ENCODE results near the gene WBP1. TPM values are rescaled to one million over a fixed set of nuclear protein-coding genes. Genes with fewer than 3 reads are reported as not detected.
A peak's percentile ranks its signal among the peaks of the same experiment; 100 is the strongest.

The WBP1 gene
- total and polyA plus RNA-seq, 10 of the 15 experiments (the other 5 are each of a cell fraction or from before 2014, with no cell fraction given): 4.2 to 76.8 (median 43.8) TPM

DNA sequence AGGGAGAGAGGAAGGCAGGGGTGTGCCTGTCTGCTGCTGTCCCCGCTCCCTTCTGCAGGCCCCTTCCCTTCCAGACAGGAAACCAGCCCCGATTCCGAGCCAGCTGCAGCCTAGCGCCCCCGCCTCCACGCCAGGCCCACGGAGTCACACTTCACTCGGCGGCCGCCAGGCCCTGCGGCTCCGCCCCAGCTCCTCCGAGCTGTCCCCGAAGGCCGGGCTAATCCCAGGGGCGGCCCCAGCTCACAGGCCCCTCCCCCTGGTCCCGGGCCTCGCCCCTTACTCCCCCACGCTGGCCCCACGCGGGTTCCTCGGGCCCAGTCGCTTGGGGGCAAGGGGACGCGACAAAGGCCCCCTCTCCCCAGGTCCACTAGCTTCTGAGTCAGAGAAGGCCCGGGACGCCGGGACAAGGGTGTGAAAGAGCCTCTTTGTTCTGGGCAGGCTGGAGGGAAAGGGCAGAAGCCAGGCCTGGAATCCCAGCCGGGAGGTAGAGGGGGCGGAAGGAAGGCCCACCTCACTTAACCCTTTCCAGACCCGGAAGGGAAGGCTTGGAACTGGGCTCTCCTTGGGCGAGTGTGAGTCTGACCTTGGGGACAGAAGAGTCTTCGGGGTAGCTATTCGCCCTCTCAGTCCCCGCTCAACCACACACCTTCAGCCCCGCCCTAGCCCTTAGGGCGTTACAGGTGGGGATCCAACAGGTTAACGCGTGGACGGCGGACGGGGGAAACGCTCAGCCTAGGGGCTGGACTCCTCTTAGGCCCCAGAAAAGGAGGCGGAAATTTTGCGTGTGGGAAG lies 17.7 kb upstream of the WBP1 start (continued):
- TF ChIP-seq, protein P1, sequence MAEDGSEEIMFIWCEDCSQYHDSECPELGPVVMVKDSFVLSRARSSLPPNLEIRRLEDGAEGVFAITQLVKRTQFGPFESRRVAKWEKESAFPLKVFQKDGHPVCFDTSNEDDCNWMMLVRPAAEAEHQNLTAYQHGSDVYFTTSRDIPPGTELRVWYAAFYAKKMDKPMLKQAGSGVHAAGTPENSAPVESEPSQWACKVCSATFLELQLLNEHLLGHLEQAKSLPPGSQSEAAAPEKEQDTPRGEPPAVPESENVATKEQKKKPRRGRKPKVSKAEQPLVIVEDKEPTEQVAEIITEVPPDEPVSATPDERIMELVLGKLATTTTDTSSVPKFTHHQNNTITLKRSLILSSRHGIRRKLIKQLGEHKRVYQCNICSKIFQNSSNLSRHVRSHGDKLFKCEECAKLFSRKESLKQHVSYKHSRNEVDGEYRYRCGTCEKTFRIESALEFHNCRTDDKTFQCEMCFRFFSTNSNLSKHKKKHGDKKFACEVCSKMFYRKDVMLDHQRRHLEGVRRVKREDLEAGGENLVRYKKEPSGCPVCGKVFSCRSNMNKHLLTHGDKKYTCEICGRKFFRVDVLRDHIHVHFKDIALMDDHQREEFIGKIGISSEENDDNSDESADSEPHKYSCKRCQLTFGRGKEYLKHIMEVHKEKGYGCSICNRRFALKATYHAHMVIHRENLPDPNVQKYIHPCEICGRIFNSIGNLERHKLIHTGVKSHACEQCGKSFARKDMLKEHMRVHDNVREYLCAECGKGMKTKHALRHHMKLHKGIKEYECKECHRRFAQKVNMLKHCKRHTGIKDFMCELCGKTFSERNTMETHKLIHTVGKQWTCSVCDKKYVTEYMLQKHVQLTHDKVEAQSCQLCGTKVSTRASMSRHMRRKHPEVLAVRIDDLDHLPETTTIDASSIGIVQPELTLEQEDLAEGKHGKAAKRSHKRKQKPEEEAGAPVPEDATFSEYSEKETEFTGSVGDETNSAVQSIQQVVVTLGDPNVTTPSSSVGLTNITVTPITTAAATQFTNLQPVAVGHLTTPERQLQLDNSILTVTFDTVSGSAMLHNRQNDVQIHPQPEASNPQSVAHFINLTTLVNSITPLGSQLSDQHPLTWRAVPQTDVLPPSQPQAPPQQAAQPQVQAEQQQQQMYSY (CRISPR knock-in tag; IDR thresholded peaks at IDR 0.05): no peak
- TF ChIP-seq, protein P2, sequence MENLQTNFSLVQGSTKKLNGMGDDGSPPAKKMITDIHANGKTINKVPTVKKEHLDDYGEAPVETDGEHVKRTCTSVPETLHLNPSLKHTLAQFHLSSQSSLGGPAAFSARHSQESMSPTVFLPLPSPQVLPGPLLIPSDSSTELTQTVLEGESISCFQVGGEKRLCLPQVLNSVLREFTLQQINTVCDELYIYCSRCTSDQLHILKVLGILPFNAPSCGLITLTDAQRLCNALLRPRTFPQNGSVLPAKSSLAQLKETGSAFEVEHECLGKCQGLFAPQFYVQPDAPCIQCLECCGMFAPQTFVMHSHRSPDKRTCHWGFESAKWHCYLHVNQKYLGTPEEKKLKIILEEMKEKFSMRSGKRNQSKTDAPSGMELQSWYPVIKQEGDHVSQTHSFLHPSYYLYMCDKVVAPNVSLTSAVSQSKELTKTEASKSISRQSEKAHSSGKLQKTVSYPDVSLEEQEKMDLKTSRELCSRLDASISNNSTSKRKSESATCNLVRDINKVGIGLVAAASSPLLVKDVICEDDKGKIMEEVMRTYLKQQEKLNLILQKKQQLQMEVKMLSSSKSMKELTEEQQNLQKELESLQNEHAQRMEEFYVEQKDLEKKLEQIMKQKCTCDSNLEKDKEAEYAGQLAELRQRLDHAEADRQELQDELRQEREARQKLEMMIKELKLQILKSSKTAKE (IDR thresholded peaks at IDR 0.05; ENCODE audit: low read depth, poor library complexity, severe bottlenecking): no peak
- TF ChIP-seq EP300 (IDR thresholded peaks at IDR 0.05; ENCODE audit: borderline replicate concordance in 1 of 2, control insufficient read depth in 1 of 2, low read depth in 2 of 2, low read length in 2 of 2) (no peak), CHD4 (IDR thresholded peaks at IDR 0.05) (no peak), FOXK2 (IDR thresholded peaks at IDR 0.05) (no peak), SMARCA5 (IDR thresholded peaks at IDR 0.05) (no peak), IKZF2 (IDR thresholded peaks at IDR 0.05) (peak in 1 of 2 experiments; percentile 41; a peak in 2 of 4 replicates), STAT3 (IDR thresholded peaks at IDR 0.05; ENCODE audit: low read depth, low read length) (no peak), NBN (IDR thresholded peaks at IDR 0.05) (peak; percentile 63; the same call in 1 of the 2 replicates), CBFB (IDR thresholded peaks at IDR 0.05; ENCODE audit: low read depth) (no peak), FOS (IDR thresholded peaks at IDR 0.05; ENCODE audit: borderline replicate concordance, extremely low read depth, insufficient read length) (no peak), HCFC1 (IDR thresholded peaks at IDR 0.05; ENCODE audit: low read length) (no peak), CBX3 (IDR thresholded peaks at IDR 0.05; ENCODE audit: borderline replicate concordance, low read depth) (no peak), ZNF274 (IDR thresholded peaks at IDR 0.05; ENCODE audit: insufficient read depth, insufficient read length) (no peak)
- TF ChIP-seq, protein P3, sequence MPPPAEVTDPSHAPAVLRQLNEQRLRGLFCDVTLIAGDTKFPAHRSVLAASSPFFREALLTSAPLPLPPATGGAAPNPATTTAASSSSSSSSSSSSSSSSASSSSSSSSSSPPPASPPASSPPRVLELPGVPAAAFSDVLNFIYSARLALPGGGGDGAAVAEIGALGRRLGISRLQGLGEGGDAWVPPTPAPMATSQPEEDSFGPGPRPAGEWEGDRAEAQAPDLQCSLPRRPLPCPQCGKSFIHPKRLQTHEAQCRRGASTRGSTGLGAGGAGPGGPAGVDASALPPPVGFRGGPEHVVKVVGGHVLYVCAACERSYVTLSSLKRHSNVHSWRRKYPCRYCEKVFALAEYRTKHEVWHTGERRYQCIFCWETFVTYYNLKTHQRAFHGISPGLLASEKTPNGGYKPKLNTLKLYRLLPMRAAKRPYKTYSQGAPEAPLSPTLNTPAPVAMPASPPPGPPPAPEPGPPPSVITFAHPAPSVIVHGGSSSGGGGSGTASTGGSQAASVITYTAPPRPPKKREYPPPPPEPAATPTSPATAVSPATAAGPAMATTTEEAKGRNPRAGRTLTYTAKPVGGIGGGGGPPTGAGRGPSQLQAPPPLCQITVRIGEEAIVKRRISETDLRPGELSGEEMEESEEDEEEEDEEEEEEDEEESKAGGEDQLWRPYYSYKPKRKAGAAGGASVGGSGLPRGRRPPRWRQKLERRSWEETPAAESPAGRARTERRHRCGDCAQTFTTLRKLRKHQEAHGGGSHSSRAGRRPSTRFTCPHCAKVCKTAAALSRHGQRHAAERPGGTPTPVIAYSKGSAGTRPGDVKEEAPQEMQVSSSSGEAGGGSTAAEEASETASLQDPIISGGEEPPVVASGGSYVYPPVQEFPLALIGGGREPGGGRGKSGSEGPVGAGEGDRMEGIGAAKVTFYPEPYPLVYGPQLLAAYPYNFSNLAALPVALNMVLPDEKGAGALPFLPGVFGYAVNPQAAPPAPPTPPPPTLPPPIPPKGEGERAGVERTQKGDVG (CRISPR knock-in tag; IDR thresholded peaks at IDR 0.05): no peak
- TF ChIP-seq, protein P4, sequence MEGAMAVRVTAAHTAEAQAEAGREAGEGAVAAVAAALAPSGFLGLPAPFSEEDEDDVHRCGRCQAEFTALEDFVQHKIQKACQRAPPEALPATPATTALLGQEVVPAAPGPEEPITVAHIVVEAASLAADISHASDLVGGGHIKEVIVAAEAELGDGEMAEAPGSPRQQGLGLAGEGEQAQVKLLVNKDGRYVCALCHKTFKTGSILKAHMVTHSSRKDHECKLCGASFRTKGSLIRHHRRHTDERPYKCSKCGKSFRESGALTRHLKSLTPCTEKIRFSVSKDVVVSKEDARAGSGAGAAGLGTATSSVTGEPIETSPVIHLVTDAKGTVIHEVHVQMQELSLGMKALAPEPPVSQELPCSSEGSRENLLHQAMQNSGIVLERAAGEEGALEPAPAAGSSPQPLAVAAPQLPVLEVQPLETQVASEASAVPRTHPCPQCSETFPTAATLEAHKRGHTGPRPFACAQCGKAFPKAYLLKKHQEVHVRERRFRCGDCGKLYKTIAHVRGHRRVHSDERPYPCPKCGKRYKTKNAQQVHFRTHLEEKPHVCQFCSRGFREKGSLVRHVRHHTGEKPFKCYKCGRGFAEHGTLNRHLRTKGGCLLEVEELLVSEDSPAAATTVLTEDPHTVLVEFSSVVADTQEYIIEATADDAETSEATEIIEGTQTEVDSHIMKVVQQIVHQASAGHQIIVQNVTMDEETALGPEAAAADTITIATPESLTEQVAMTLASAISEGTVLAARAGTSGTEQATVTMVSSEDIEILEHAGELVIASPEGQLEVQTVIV (IDR thresholded peaks at IDR 0.05; ENCODE audit: borderline replicate concordance, partially characterized antibody): no peak
- TF ChIP-seq, protein P5, sequence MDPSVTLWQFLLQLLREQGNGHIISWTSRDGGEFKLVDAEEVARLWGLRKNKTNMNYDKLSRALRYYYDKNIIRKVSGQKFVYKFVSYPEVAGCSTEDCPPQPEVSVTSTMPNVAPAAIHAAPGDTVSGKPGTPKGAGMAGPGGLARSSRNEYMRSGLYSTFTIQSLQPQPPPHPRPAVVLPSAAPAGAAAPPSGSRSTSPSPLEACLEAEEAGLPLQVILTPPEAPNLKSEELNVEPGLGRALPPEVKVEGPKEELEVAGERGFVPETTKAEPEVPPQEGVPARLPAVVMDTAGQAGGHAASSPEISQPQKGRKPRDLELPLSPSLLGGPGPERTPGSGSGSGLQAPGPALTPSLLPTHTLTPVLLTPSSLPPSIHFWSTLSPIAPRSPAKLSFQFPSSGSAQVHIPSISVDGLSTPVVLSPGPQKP (IDR thresholded peaks at IDR 0.05; ENCODE audit: low read depth, low read length): no peak
